HG03457 (cell line): ENCODE measurements around the gene PPP1R18.
"Not testable (repeated sequence)": the region's sequence is repeated elsewhere in the genome, so short reads cannot be mapped to it uniquely, and the experiment has no call there.

Experiments
- ATAC-seq: cut with Tn5 transposase; IDR thresholded peaks from one replicate; pipeline ENCODE4 v1.9.1; 2021; ENCODE audit warnings: moderate number of reproducible peaks; ENCODE audit not compliant: unreplicated experiment

PPP1R18 gene

DNA sequence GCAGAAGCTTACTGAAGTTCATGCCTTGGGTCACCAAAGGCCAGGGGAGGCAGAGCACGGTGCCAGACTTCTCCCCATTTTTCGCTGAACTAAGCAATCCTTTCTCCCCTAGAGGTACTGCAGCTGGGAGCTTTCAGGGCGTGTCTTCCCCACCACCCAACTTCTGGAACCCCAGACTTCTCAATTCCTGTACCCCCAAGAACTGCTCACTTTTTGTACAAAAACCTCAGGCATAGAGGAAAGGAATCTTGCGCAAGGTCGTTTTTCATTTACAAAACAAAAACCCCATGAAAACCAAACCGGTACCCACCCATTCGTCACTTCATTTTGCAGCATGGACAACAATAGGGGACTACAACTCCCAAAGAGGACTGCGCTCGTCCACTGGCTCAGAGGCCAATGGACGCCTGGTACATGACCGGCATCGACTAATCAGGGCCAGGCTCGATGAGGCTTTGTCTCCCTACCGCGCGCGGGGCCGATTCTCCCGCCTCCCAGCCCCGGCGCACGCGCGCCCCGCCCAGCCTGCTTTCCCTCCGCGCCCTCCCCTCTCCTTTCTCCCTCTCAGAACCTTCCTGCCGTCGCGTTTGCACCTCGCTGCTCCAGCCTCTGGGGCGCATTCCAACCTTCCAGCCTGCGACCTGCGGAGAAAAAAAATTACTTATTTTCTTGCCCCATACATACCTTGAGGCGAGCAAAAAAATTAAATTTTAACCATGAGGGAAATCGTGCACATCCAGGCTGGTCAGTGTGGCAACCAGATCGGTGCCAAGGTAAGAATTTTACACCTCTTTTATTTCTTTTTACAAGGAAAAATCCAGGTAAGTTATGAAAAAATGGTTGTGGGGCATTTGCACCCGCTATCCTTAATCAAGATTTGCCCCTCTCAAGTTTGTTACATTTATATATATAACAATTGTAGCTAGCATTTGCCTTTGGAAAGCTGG lies 33.6 kb upstream of the PPP1R18 start, which contains the start of gene TUBB:
Gene TUBB, plus strand, starts transcription at position 562 of the 947 bp plus-strand sequence. Its CDS starts 155 bp downstream, at position 717.
- peak; percentile 35 for ATAC-seq

- ATAC-seq: no peak
Observed at GRCh38 chr6:30719356-30719755, 32.9 kb upstream of the PPP1R18 start.

- not testable (repeated sequence) for ATAC-seq
Observed at GRCh38 chr6:30717845-30718720, 31.6 kb upstream of the PPP1R18 start.

DNA sequence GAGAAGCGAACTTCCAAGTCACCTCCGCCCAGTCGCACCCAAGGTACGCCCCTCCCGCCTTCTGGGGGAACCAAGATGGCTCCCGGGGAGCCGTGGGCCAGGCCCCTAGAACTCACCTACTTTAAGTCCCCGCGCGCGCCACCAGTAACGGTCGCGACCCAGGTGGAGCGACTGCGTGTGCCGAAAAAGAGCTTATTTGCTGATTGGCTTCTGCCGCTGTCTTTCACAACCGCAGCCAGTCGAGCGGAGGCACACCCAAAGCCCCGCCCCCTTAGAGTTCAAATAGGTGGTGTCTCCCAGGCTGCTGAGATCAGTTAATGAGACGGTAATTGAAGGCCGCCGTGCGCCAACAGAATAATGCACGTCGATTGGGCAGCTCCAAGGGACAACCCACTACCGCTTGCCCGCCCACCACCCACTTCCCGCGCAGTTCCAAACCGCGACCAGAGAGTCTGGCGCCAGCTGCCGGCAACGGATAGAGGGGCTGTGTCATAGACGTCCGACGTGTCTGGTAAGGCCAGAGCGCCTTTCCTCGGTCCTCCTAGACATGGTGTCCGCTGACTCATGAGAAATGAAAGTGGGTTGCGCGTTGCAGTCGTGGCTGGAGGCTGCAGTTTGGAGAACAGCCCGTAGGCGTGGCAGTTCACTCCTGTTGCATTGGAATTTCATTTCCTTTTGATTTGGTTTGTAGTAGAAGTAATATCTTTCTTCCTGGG lies 30.8 kb upstream of the PPP1R18 start, which contains the start of gene MDC1:
Gene MDC1, minus strand, starts transcription at position 153 of the 716 bp plus-strand sequence. CDS start 2,106 bp downstream, outside the sequence.
- ATAC-seq: peak; percentile 54

DNA sequence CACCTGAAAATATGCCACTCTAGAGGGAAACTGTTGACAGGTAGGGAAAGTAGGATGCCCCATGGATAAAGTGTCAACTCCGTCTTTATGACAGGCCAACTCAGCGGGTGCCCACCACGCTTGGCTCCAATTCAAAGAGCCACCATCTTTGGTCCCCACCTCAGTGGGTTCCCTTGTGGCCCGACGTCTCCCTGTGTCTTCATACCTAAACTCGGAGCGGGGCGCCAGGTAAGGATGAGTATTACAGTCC lies 30.4 kb upstream of the PPP1R18 start:
- ATAC-seq: no peak

DNA sequence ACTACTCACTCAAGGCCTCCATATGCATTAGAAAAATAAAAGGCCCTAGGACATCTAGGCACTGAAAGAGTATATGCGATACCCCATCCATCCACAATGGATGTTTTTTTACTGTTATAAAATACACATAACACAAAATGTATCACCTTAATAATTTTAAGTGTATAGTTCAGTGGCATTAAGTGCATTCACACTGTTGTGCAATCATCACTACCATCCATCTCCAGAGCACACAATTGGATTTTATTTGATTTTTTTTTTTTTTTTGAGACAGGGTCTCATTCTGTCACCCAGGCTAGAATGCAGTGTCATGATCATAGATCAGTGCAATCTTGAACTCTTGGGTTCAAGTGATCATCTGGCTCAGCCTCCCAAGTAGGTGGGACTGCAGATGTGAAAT lies 27.8 kb upstream of the PPP1R18 start:
- ATAC-seq: no peak

- no peak for ATAC-seq
Observed at GRCh38 chr6:30712441-30712945, 26.0 kb upstream of the PPP1R18 start.

DNA sequence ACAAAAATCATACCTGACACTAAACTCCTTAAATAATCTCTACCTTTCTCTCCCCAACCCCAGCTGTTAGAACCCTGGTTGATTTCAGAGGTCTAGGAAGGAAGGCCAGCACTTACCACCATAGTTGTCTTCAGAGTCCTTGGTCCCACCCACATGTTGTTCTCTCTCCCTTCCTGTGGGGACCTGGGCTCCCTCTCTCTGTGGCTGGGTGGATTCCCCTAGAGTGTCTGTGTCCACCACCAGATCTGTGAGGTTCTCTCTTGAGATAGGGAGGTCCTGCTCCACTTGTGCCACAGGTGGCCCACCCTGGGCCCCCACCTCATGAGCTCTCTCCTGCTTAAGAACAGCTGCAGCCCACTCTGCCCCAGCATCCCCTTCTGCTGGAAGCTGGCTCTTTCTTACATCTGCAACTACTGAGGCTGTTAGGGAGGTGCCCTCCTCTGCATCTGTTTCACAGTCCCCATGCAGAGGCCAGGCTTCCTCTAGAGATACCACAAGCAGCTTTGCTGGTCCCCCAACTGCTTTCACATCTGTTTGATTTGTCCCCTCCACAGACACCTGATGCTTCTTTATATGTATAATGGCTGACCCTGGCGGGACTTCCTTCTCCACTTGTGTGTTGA lies 25.4 kb upstream of the PPP1R18 start:
- ATAC-seq: no peak

- no peak for ATAC-seq
Observed at GRCh38 chr6:30709101-30709868, 22.8 kb upstream of the PPP1R18 start.

GRCh38 chr6:30707281-30707850 lies 20.9 kb upstream of the PPP1R18 start:
- ATAC-seq: no peak

- no peak for ATAC-seq
Observed at GRCh38 chr6:30705620-30706019, 19.2 kb upstream of the PPP1R18 start.

- no peak for ATAC-seq
Observed at GRCh38 chr6:30703821-30704220, 17.4 kb upstream of the PPP1R18 start.

- ATAC-seq: no peak
Observed at GRCh38 chr6:30703011-30703410, 16.6 kb upstream of the PPP1R18 start.

GRCh38 chr6:30700340-30700739 lies 13.9 kb upstream of the PPP1R18 start:
- no peak for ATAC-seq

- no peak for ATAC-seq
Observed at GRCh38 chr6:30696432-30696831, 10.0 kb upstream of the PPP1R18 start.

DNA sequence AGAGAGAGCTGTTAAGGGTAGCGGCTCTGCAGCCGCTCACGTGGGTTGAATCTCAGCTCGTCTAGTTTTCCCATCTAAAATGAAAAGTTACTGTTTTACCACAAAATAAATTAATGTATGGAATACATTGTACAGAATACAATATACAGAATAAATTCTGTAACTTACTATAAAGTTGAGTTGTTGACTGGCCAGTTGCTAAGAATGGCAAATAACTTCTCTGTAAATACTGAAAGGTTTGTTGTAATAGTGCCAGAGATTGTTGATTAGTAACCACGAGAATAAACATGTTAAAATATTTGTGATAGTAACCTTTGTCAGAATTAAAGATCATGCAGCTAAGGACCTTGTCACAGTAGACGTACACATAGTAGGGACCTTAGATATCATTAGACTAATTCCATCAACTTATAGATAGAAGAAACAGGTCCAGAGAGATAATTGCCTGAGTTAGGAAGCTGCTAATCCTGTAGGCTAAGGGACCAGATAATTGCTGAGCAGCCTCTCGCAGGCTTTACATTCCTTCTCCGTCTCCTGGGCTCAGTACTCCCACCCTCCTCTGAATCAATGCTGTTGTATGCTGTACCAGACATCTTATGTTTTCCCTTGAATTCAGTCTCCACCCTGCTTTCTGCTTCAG lies 4.9 kb upstream of the PPP1R18 start:
- ATAC-seq: no peak

- no peak for ATAC-seq
Observed at GRCh38 chr6:30690403-30691207, 4.2 kb upstream of the PPP1R18 start, which contains the start of gene NRM. NRM (minus strand) TSS chr6:30690984; CDS start chr6:30690974, 10 bp downstream.

GRCh38 chr6:30689985-30690384 lies 3.5 kb upstream of the PPP1R18 start:
- ATAC-seq: no peak
